BJ (cell line): ENCODE measurements around the gene CHMP1A. TPM values are rescaled to one million over a fixed set of nuclear protein-coding genes. Genes with fewer than 3 reads are reported as not detected.
"Not testable (repeated sequence)": the region's sequence is repeated elsewhere in the genome, so short reads cannot be mapped to it uniquely, and the experiment has no call there.

Experiments used
- CTCF ChIA-PET: fragments of 350-600 bp; formaldehyde crosslinking; extraction: SDS; loops from one replicate; lab custom pipeline; 2021; ENCODE audit warnings: antibody characterized with exemption, inconsistent platforms; lab: Yijun Ruan, JAX
- POLR2A ChIA-PET: fragments of 300-600 bp; sonication (Branson Sonifier 250); formaldehyde crosslinking; extraction: SDS; loops from one replicate; lab custom pipeline; 2021; ENCODE audit warnings: antibody characterized with exemption; lab: Charles Lee
- DNase-seq: peaks from one replicate; pipeline ENCODE4 v3.0.0-alpha.2; 2011; ENCODE audit warnings: low read depth
- H3K27me3 ChIP-seq: 2 replicates; pipeline ENCODE4 v1.6.0; 2011; ENCODE audit warnings: low read length; ENCODE audit not compliant: control insufficient read depth, insufficient read depth
- H3K36me3 ChIP-seq: 2 replicates; pipeline ENCODE4 v1.5.1; 2011; ENCODE audit warnings: low read length; ENCODE audit not compliant: control insufficient read depth, insufficient read depth
- H3K4me3 ChIP-seq: 2 replicates; pipeline ENCODE4 v1.5.1; 2011; ENCODE audit warnings: low read depth, mild to moderate bottlenecking, control low read depth, low read length
- CTCF ChIP-seq: IDR thresholded peaks from 2 replicates; pipeline ENCODE4 v1.5.1; 2011; ENCODE audit warnings: low read depth, mild to moderate bottlenecking, control low read depth, inconsistent platforms, low read length, moderate library complexity; ENCODE audit not compliant: insufficient read depth
- polyA plus RNA-seq: library from polyadenylated mRNA; depleted of rRNA; stranded (reverse); fragments of >200 nt; gene quantifications from 2 replicates; pipeline ENCODE4 v1.2.3, GENCODE V29; 2011

CHMP1A gene
- polyA plus RNA-seq, 1 experiment = 105 TPM

DNA sequence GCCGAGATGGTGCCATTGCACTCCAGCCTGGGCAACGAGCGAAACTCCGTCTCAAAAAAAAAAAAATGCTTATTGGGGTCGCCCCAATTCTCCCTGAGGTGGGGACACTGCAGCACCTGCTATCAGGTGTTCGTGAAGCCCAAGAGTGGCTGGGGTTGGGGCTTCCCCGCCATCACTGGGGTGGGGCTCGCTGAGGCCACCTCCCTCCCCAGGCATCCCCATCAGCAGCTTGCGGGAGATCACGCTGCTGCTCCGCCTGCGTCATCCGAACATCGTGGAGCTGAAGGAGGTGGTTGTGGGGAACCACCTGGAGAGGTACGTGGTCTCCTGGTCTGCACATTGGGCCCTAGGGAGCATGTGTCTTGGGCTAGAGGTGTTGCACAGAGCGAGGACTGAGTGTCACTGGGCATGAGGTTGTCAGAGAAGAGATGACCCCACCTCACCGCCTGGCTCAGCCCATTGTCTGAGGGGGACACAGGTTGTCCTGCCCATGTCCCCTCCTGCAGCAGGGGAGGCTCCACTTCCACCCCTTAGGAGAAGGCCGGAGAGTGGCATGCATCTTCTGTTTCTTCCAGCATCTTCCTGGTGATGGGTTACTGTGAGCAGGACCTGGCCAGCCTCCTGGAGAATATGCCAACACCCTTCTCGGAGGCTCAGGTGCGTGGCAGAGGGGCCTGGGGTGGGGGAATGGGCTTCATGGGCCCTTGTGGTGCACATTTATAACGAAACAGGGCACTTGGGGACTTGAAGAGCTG is 33.9 kb upstream of the CHMP1A start:
- TF ChIP-seq CTCF = no peak
- ChIA-PET CTCF (interaction anchor here (0.9 kb wide), 1 partner anchor 9 kb away, joined by 3 read pairs; no protein-coding TSS in a partner anchor), POLR2A (no interaction called here)
- Histone ChIP-seq H3K36me3 (peaks cover 37% of the 10 kb centered on the region), H3K4me3 (no peak overlapping the region), H3K27me3 (no peaks in the 10 kb centered on the region)
- no peak for DNase-seq

GRCh38 chr16:89690392-89690901 is 32.9 kb upstream of the CHMP1A start:
- CTCF ChIA-PET = interaction anchor here (0.9 kb wide), 1 partner anchor 10 kb away, joined by 3 read pairs; no protein-coding TSS in a partner anchor
- DNase-seq = no peak
- POLR2A ChIA-PET = no interaction called here
- Histone ChIP-seq H3K36me3 (peaks cover 32% of the 10 kb centered on the region), H3K27me3 (no peaks in the 10 kb centered on the region), H3K4me3 (no peak overlapping the region)
- TF ChIP-seq CTCF = no peak

DNA sequence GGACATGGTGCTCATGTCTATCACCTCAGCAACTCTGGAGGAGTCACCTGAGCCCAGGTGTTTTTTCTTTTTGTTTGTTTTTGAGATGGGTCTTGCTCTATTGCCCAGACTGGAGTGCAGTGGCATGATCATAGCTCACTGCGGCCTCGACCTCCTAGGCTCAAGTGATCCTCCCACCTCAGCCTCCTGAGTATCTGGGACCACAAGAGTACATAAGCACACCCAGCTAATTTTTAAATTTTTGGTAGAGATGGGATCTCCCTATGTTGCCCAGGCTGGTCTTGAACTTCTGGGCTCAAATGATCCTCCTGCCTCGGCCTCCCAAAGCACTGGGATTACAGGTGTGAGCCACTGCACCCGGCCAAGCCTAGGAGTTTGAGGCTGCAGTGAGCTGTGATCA is 32.1 kb upstream of the CHMP1A start:
- CTCF ChIA-PET = interaction anchor here (0.6 to 0.8 kb wide), 2 partner anchors 10 to 401 kb away, joined by 3 to 6 read pairs; no protein-coding TSS in a partner anchor
- POLR2A ChIA-PET = not testable (repeated sequence)

GRCh38 chr16:89689142-89689541 is 31.6 kb upstream of the CHMP1A start:
- ChIA-PET CTCF (interaction anchor here (0.6 to 0.8 kb wide), 2 partner anchors 11 to 400 kb away, joined by 3 to 6 read pairs; no protein-coding TSS in a partner anchor), POLR2A (no interaction called here)
- H3K27me3 ChIP-seq = no peaks in the 10 kb centered on the region
- no peak for DNase-seq
- peaks cover 25% of the 10 kb centered on the region for H3K36me3 ChIP-seq
- H3K4me3 ChIP-seq = no peak overlapping the region
- no peak for TF ChIP-seq CTCF

More for the DNA sequence above, 32.1 kb upstream of the CHMP1A start:
- H3K4me3 ChIP-seq, H3K27me3 ChIP-seq, DNase-seq: not testable (repeated sequence)
- H3K36me3 ChIP-seq = peaks cover 28% of the 10 kb centered on the region

DNA sequence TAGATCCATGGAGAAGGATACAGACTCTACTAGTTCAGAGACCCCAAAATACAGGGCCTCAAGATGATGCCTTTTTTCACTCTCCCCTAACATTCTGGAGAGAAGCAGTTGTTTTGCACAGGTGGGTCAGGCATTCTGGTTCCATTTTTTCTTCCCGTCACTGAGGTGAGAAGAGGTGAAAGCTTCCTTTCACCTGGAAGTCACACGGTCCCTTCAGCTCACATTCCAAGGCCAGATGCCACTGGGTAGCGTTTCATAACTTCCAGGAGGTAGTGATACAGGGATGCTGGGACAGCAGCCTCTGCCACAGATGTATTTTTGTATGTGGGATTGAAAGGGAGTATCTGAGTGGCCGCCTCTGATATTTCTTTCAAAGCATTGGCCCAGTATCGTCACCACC is 30.9 kb upstream of the CHMP1A start:
- H3K36me3 ChIP-seq = peaks cover 19% of the 10 kb centered on the region
- H3K4me3 ChIP-seq = no peak overlapping the region
- no peak for TF ChIP-seq CTCF
- ChIA-PET POLR2A (no interaction called here), CTCF (no interaction called here)
- DNase-seq = no peak
- no peaks in the 10 kb centered on the region for H3K27me3 ChIP-seq
